Activated CD4-positive, alpha-beta T cell treated with anti-CD3 and anti-CD28 coated beads for 48 hours (primary cell): Measurements from ENCODE around the gene IGDCC3.

Source experiments
- DNase-seq: peaks from one replicate; pipeline ENCODE4 v3.0.0-alpha.2; 2020

The IGDCC3 gene

GRCh38 chr15:65318870-65319356 is 58.9 kb downstream of the IGDCC3 start:
- DNase-seq: peak; percentile 85

- no peak for DNase-seq
Observed at GRCh38 chr15:65312400-65312916, 65.3 kb downstream of the IGDCC3 start.

- DNase-seq: no peak
Observed at GRCh38 chr15:65311760-65312159, 66.0 kb downstream of the IGDCC3 start.

GRCh38 chr15:65310431-65311137 is 67.2 kb downstream of the IGDCC3 start:
- DNase-seq: no peak

- no peak for DNase-seq
Observed at GRCh38 chr15:65309882-65310418, 67.9 kb downstream of the IGDCC3 start.

GRCh38 chr15:65307978-65308377 is 69.8 kb downstream of the IGDCC3 start:
- no peak for DNase-seq

- no peak for DNase-seq
Observed at GRCh38 chr15:65306551-65306950, 71.3 kb downstream of the IGDCC3 start.

GRCh38 chr15:65305776-65306175 is 72.0 kb downstream of the IGDCC3 start:
- DNase-seq: no peak

GRCh38 chr15:65305150-65305758 is 72.5 kb downstream of the IGDCC3 start:
- DNase-seq: peak; percentile 23

- DNase-seq: peak; percentile 92
Observed at GRCh38 chr15:65304381-65305149, 73.2 kb downstream of the IGDCC3 start, which contains the start of gene RNU5B-1. Gene RNU5B-1 (plus strand): TSS chr15:65304677.

- DNase-seq: peak; percentile 31
Observed at GRCh38 chr15:65303687-65304380, 74.0 kb downstream of the IGDCC3 start.

- DNase-seq: no peak
Observed at GRCh38 chr15:65302061-65302460, 75.7 kb downstream of the IGDCC3 start.

- DNase-seq: no peak
Observed at GRCh38 chr15:65300924-65301441, 76.8 kb downstream of the IGDCC3 start.

- no peak for DNase-seq
Observed at GRCh38 chr15:65298731-65299130, 79.1 kb downstream of the IGDCC3 start.

- no peak for DNase-seq
Observed at GRCh38 chr15:65292938-65293518, 84.8 kb downstream of the IGDCC3 start.

GRCh38 chr15:65290228-65290627 is 87.6 kb downstream of the IGDCC3 start:
- no peak for DNase-seq

GRCh38 chr15:65289261-65289854 is 88.4 kb downstream of the IGDCC3 start:
- DNase-seq: no peak

GRCh38 chr15:65287520-65287855 is 90.3 kb downstream of the IGDCC3 start:
- DNase-seq: no peak

GRCh38 chr15:65286704-65287519 is 90.9 kb downstream of the IGDCC3 start, which contains the start of gene PARP16:
Gene PARP16 (minus strand): TSS chr15:65286883. CDS start chr15:65286426, 457 bp downstream.
- DNase-seq: peak; percentile 94

- peak; percentile 35 for DNase-seq
Observed at GRCh38 chr15:65286069-65286703, 91.6 kb downstream of the IGDCC3 start.
